Measurements from ENCODE around the gene GNB4. TPM values are rescaled to one million over a fixed set of nuclear protein-coding genes. Genes with fewer than 3 reads are reported as not detected.

GNB4 gene
- polyA plus RNA-seq, 1 of the 3 experiments (the other 2 are of a cell fraction), result 8.7 TPM

- peaks cover 15% of the 10 kb centered on the region for H3F3A ChIP-seq (replicated peaks; ENCODE audit: insufficient read depth)
- DNase-seq, result no peak
- CTCF ChIA-PET, result interaction anchor here (0.8 kb wide), 1 partner anchor 29 kb away, joined by 3 read pairs; no protein-coding TSS in a partner anchor
- 0 out of 2 replicates have a peak, but pooled peaks have one; percentile 22 for TF ChIP-seq FOSL2 (IDR thresholded peaks at IDR 0.05; ENCODE audit: borderline replicate concordance, low read depth)
- peak; percentile 59 for TF ChIP-seq MEF2A (IDR thresholded peaks at IDR 0.05; ENCODE audit: borderline replicate concordance, low read depth)
- no peak for TF ChIP-seq REST (IDR thresholded peaks at IDR 0.05; ENCODE audit: low read depth, low read length)
- no peaks in the 10 kb centered on the region for H3K9me3 ChIP-seq
- H3K79me2 ChIP-seq (ENCODE audit: insufficient read depth), result peaks cover 12% of the 10 kb centered on the region; the same call in 1 of the 2 replicates
- POLR2A ChIA-PET, result no interaction called here
- H2AFZ ChIP-seq (ENCODE audit: low read depth), result no peak overlapping the region
- H3K36me3 ChIP-seq (replicated peaks in 1 of 2; ENCODE audit: control insufficient read depth in 1 of 2, insufficient read depth in 2 of 2, low read length in 1 of 2), result peaks cover 60 to 69% of the 10 kb centered on the region in 2 experiments
- no peaks in the 10 kb centered on the region for H3K9me2 ChIP-seq
- peak overlapping the region; percentile 38; the same call in 1 of the 2 replicates for H3K9ac ChIP-seq
- 88% methylated on average over 2 of the region's 2 CpGs for WGBS (ENCODE audit: low lambda C conversion rate)
- no peaks in the 10 kb centered on the region for H4K20me1 ChIP-seq (ENCODE audit: insufficient read depth)
- H3K4me1 ChIP-seq (ENCODE audit: control insufficient read depth in 1 of 2, insufficient read depth in 2 of 2, low read depth in 1 of 2, low read length in 1 of 2), result 0 out of 4 replicates have a peak, but pooled peaks cover 0 to 3% of the 10 kb centered on the region in 2 experiments
- H3K4me2 ChIP-seq, result 0 out of 2 replicates have a peak overlapping the region, but pooled peaks have one; percentile 33
- H3K4me3 ChIP-seq (ENCODE audit: low read depth in 2 of 2, low read length in 1 of 2), result 0 out of 4 replicates have a peak overlapping the region, but pooled peaks of 1 of the 2 experiments have one; percentile 32
- H3K27ac ChIP-seq (ENCODE audit: low read depth in 2 of 2, low read length in 1 of 2), result peak overlapping the region in 1 of 2 experiments; percentile 82; a peak in 2 of 4 replicates
- H3K27me3 ChIP-seq (ENCODE audit: insufficient read depth), result no peaks in the 10 kb centered on the region
Observed at GRCh38 chr3:179398574-179399231, 52.6 kb downstream of the GNB4 start.

GRCh38 chr3:179391906-179392305, 59.4 kb downstream of the GNB4 start:
- Histone ChIP-seq H3K27me3 (ENCODE audit: insufficient read depth) (no peaks in the 10 kb centered on the region), H3K9me3 (no peaks in the 10 kb centered on the region), H3K9ac (no peak overlapping the region), H2AFZ (ENCODE audit: low read depth) (no peak overlapping the region), H3K9me2 (no peaks in the 10 kb centered on the region), H3K36me3 (replicated peaks in 1 of 2; ENCODE audit: control insufficient read depth in 1 of 2, insufficient read depth in 2 of 2, low read length in 1 of 2) (peaks cover 69 to 72% of the 10 kb centered on the region in 2 experiments), H3F3A (replicated peaks; ENCODE audit: insufficient read depth) (peaks cover 4% of the 10 kb centered on the region), H3K79me2 (ENCODE audit: insufficient read depth) (peaks cover 5% of the 10 kb centered on the region; the same call in 1 of the 2 replicates), H3K4me2 (no peak overlapping the region), H3K27ac (ENCODE audit: low read depth in 2 of 2, low read length in 1 of 2) (no peak overlapping the region; a peak in 1 of 4 replicates), H3K4me3 (ENCODE audit: low read depth in 2 of 2, low read length in 1 of 2) (no peak overlapping the region), H4K20me1 (ENCODE audit: insufficient read depth) (no peaks in the 10 kb centered on the region), H3K4me1 (ENCODE audit: control insufficient read depth in 1 of 2, insufficient read depth in 2 of 2, low read depth in 1 of 2, low read length in 1 of 2) (no peaks in the 10 kb centered on the region)
- ChIA-PET POLR2A (no interaction called here), CTCF (no interaction called here)
- WGBS (ENCODE audit: low lambda C conversion rate), result 97% methylated on average over 1 of the region's 1 CpG
- TF ChIP-seq FOXM1 (IDR thresholded peaks at IDR 0.05; ENCODE audit: low read depth) (no peak), MEF2A (IDR thresholded peaks at IDR 0.05; ENCODE audit: borderline replicate concordance, low read depth) (no peak)
- DNase-seq, result no peak

GRCh38 chr3:179376474-179376873, 74.8 kb downstream of the GNB4 start:
- POLR2A ChIA-PET, result no interaction called here
- no peak for DNase-seq
- Histone ChIP-seq H3K79me2 (ENCODE audit: insufficient read depth) (no peaks in the 10 kb centered on the region), H3K4me3 (ENCODE audit: low read depth in 2 of 2, low read length in 1 of 2) (no peak overlapping the region), H3K9ac (no peak overlapping the region), H3K4me1 (ENCODE audit: control insufficient read depth in 1 of 2, insufficient read depth in 2 of 2, low read depth in 1 of 2, low read length in 1 of 2) (no peaks in the 10 kb centered on the region), H3K4me2 (no peak overlapping the region), H4K20me1 (ENCODE audit: insufficient read depth) (no peaks in the 10 kb centered on the region), H3K27me3 (ENCODE audit: insufficient read depth) (no peaks in the 10 kb centered on the region), H3K9me3 (no peaks in the 10 kb centered on the region), H3K9me2 (no peaks in the 10 kb centered on the region), H2AFZ (ENCODE audit: low read depth) (no peak overlapping the region), H3K36me3 (replicated peaks in 1 of 2; ENCODE audit: control insufficient read depth in 1 of 2, insufficient read depth in 2 of 2, low read length in 1 of 2) (peaks cover 77 to 80% of the 10 kb centered on the region in 2 experiments), H3K27ac (ENCODE audit: low read depth in 2 of 2, low read length in 1 of 2) (no peak overlapping the region), H3F3A (replicated peaks; ENCODE audit: insufficient read depth) (peaks cover 4% of the 10 kb centered on the region)
- CTCF ChIA-PET, result interaction anchor here (0.9 kb wide), 1 partner anchor 361 kb away, joined by 3 read pairs; no protein-coding TSS in a partner anchor
- WGBS (ENCODE audit: low lambda C conversion rate), result 97% methylated on average over 1 of the region's 1 CpG
- TF ChIP-seq ELF1 (IDR thresholded peaks at IDR 0.05) (no peak), FOSL2 (IDR thresholded peaks at IDR 0.05; ENCODE audit: borderline replicate concordance, low read depth) (no peak), SIN3A (IDR thresholded peaks at IDR 0.05; ENCODE audit: borderline replicate concordance, low read depth, low read length) (no peak), RXRA (IDR thresholded peaks at IDR 0.05; ENCODE audit: borderline replicate concordance, low read depth) (no peak), NFIC (IDR thresholded peaks at IDR 0.05; ENCODE audit: borderline replicate concordance) (no peak), GATA2 (CRISPR knock-in tag; IDR thresholded peaks at IDR 0.05) (no peak), TEAD4 (IDR thresholded peaks at IDR 0.05; ENCODE audit: borderline replicate concordance, insufficient read depth) (no peak), EP300 (IDR thresholded peaks at IDR 0.05; ENCODE audit: borderline replicate concordance in 1 of 2, low read depth in 1 of 2, low read length in 1 of 2) (no peak), CHD2 (IDR thresholded peaks at IDR 0.05; ENCODE audit: low read length, partially characterized antibody) (no peak), POLR2AphosphoS5 (IDR thresholded peaks at IDR 0.05; ENCODE audit: low read depth, low read length) (no peak), FOXJ3 (CRISPR knock-in tag; IDR thresholded peaks at IDR 0.05) (no peak), GABPA (IDR thresholded peaks at IDR 0.05; ENCODE audit: low read depth) (no peak), JUND (IDR thresholded peaks at IDR 0.05) (no peak)
